Esophagus squamous epithelium (tissue), 4 donors: ENCODE results near the gene ULK4.

Experiments
- POLR2A ChIP-seq, 4 donors: fragments of 450-650 bp; IDR thresholded peaks; one replicate each; pipeline ENCODE4 v1.6.1; 2017; ENCODE audit warnings: antibody characterized with exemption in 4 of 4, mild to moderate bottlenecking in 4 of 4, moderate library complexity in 3 of 4
- TF ChIP-seq, protein P1 (sequence below), 6 experiments: fragments of 450-650 bp in 4 of 6; fragments of 200-600 bp in 2 of 6; sonication (generic) in 2 of 6; IDR thresholded peaks; one replicate each; pipeline ENCODE4 v1.5.1; 2016 to 2019; ENCODE audit warnings: antibody characterized with exemption in 6 of 6, mild to moderate bottlenecking in 4 of 6, moderate library complexity in 4 of 6

DNA sequence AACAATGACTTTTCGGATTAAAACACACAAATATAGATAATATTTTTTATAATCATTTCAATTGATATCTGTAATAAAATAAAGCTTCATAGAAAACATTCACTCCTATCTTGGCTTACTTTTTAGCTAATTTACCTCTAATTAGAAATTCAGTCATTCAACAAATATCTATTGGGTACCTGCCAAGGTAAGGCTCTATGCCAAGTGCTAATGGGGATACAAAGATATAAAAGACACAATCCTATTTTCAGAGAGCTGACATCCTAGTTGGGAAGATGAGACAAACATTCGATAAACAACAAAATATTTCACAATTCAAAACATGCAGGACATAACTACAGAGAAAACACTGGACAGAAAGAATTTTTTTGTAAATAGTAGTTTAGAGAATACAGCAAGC, 63.3 kb downstream of the ULK4 start:
- TF ChIP-seq, protein P1, sequence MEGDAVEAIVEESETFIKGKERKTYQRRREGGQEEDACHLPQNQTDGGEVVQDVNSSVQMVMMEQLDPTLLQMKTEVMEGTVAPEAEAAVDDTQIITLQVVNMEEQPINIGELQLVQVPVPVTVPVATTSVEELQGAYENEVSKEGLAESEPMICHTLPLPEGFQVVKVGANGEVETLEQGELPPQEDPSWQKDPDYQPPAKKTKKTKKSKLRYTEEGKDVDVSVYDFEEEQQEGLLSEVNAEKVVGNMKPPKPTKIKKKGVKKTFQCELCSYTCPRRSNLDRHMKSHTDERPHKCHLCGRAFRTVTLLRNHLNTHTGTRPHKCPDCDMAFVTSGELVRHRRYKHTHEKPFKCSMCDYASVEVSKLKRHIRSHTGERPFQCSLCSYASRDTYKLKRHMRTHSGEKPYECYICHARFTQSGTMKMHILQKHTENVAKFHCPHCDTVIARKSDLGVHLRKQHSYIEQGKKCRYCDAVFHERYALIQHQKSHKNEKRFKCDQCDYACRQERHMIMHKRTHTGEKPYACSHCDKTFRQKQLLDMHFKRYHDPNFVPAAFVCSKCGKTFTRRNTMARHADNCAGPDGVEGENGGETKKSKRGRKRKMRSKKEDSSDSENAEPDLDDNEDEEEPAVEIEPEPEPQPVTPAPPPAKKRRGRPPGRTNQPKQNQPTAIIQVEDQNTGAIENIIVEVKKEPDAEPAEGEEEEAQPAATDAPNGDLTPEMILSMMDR (IDR thresholded peaks at IDR 0.05) = no peak
- no peak for TF ChIP-seq POLR2A (IDR thresholded peaks at IDR 0.05)
